AG09309 (cell line): ENCODE results near the gene MTCL1.

Experiments
- DNase-seq: peaks from one replicate; pipeline ENCODE4 v3.0.0-alpha.2; 2010; ENCODE audit warnings: low read depth
- H3K4me3 ChIP-seq: 2 replicates; pipeline ENCODE4 v1.5.1; 2011; ENCODE audit warnings: mild to moderate bottlenecking, low read depth, low read length, moderate library complexity; ENCODE audit not compliant: control insufficient read depth
- TF ChIP-seq, protein P1 (sequence below): IDR thresholded peaks from 2 replicates; pipeline ENCODE4 v1.5.1; 2011; ENCODE audit warnings: mild to moderate bottlenecking, low read depth, low read length, inconsistent platforms; ENCODE audit not compliant: insufficient read depth, control insufficient read depth; ENCODE audit errors: missing control alignments

Gene MTCL1

GRCh38 chr18:8866679-8867078, 161.3 kb downstream of the MTCL1 start:
- TF ChIP-seq, protein P1, sequence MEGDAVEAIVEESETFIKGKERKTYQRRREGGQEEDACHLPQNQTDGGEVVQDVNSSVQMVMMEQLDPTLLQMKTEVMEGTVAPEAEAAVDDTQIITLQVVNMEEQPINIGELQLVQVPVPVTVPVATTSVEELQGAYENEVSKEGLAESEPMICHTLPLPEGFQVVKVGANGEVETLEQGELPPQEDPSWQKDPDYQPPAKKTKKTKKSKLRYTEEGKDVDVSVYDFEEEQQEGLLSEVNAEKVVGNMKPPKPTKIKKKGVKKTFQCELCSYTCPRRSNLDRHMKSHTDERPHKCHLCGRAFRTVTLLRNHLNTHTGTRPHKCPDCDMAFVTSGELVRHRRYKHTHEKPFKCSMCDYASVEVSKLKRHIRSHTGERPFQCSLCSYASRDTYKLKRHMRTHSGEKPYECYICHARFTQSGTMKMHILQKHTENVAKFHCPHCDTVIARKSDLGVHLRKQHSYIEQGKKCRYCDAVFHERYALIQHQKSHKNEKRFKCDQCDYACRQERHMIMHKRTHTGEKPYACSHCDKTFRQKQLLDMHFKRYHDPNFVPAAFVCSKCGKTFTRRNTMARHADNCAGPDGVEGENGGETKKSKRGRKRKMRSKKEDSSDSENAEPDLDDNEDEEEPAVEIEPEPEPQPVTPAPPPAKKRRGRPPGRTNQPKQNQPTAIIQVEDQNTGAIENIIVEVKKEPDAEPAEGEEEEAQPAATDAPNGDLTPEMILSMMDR: no peak
- no peak for DNase-seq
- H3K4me3 ChIP-seq: no peak overlapping the region

- TF ChIP-seq, protein P1: no peak
- DNase-seq: no peak
- H3K4me3 ChIP-seq: no peak overlapping the region
Measured at GRCh38 chr18:8868276-8868675, 162.9 kb downstream of the MTCL1 start.

DNA sequence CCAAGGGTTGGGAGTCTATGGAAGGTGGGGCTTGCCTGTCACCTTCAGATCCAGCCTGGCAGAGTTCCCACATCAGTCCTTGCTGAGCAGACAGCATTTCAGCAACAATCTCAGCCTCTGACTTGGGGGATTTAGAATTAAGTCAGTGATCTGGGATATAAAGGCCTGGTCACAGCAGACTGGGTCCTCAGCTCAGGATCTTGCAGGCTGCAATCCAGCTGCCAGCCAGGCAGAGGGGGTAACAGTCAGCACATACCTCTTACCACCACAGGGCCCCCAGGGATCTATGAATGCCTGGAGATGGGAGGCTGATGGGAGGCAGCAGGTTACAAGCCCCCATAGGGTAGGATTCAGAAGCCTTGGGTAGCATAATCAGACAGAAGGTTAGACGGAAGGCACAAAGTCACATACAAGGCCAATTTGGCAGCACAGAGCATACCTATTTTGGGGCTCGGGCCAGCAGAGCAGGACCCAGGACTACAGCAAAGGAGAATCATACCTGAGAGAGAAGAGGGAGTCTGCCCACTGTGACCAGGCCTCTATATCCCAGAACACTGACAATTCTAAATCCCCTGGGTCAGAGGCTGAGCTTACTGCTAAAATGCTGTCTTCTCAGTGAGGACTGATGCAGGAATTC, 163.5 kb downstream of the MTCL1 start:
- TF ChIP-seq, protein P1: no peak

GRCh38 chr18:8869696-8870095, 164.3 kb downstream of the MTCL1 start:
- no peak overlapping the region for H3K4me3 ChIP-seq
- no peak for DNase-seq
- TF ChIP-seq, protein P1: no peak

More for the DNA sequence above, 163.5 kb downstream of the MTCL1 start:
- DNase-seq: no peak
- no peak overlapping the region for H3K4me3 ChIP-seq

- no peak overlapping the region for H3K4me3 ChIP-seq
- no peak for DNase-seq
- TF ChIP-seq, protein P1: no peak
Measured at GRCh38 chr18:8870528-8870927, 165.2 kb downstream of the MTCL1 start.

- TF ChIP-seq, protein P1: no peak
- H3K4me3 ChIP-seq: no peak overlapping the region
- no peak for DNase-seq
Measured at GRCh38 chr18:8871489-8871888, 166.1 kb downstream of the MTCL1 start.
